AG04450 (cell line): Measurements from ENCODE around the gene WIPF1. TPM values are rescaled to one million over a fixed set of nuclear protein-coding genes. Genes with fewer than 3 reads are reported as not detected.

Experiments
- CTCF ChIA-PET: fragments of 300-600, 350-600 bp; formaldehyde crosslinking; extraction: SDS; loops from one replicate; lab custom pipeline; 2022; ENCODE audit warnings: antibody characterized with exemption, inconsistent platforms; lab: Charles Lee
- POLR2A ChIA-PET: fragments of 350-600 bp; formaldehyde crosslinking; extraction: SDS; loops from one replicate; lab custom pipeline; 2021; ENCODE audit warnings: antibody characterized with exemption, inconsistent platforms; lab: Yijun Ruan, JAX
- DNase-seq: peaks from one replicate; pipeline ENCODE4 v3.0.0-alpha.2; 2011; ENCODE audit warnings: low read depth, low spot score
- H3K27ac ChIP-seq: one replicate; pipeline ENCODE4 v1.5.1; 2012; ENCODE audit warnings: low read depth, low read length, control low read depth
- H3K27me3 ChIP-seq: one replicate; pipeline ENCODE4 v1.6.0; 2012; ENCODE audit warnings: low read length; ENCODE audit not compliant: control insufficient read depth, insufficient read depth
- H3K4me3 ChIP-seq: 2 replicates; pipeline ENCODE4 v1.5.1; 2011; ENCODE audit warnings: mild to moderate bottlenecking, low read depth, low read length, control low read depth
- H3K9me3 ChIP-seq: 2 replicates; pipeline ENCODE4 v1.5.1; 2012; ENCODE audit warnings: low read length; ENCODE audit not compliant: control insufficient read depth, insufficient read depth
- CTCF ChIP-seq: IDR thresholded peaks from 2 replicates; pipeline ENCODE4 v1.5.1; 2011; ENCODE audit warnings: low read depth, low read length, control low read depth, inconsistent platforms
- polyA plus RNA-seq: library from polyadenylated mRNA; depleted of rRNA; stranded (reverse); fragments of >200 nt; gene quantifications from 2 replicates; pipeline ENCODE4 v1.2.3, GENCODE V29; 2011

Gene WIPF1
- polyA plus RNA-seq, 1 experiment: 12.4 TPM

DNA sequence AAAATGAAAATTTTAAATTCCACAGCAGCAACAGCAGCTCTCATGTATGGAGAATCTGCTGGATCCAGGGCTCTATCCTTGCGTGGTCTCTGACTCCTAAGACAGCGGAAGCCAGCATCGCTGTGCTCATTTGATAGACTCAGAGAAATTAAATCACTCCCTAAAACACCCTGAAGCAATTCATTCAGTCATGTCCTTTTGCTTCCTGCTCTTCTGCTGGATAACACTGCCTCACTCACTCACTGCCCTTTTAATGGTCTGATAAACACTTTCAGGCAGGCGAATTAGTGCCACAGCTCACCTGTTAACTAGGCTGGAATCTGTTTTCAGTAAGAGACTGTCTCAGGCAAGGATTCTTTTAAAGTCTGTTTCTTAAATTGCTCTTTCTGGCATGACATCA lies 10.0 kb downstream of the WIPF1 start:
- no peak for DNase-seq
- no peaks in the 10 kb centered on the region for H3K27me3 ChIP-seq
- H3K4me3 ChIP-seq: no peak overlapping the region
- no peak overlapping the region for H3K27ac ChIP-seq
- H3K9me3 ChIP-seq: no peaks in the 10 kb centered on the region; the same call in 1 of the 2 replicates
- TF ChIP-seq CTCF: no peak
- ChIA-PET CTCF (interaction anchor here (2.0 kb wide), 1 partner anchor 9 kb away, joined by 7 read pairs; no protein-coding TSS in a partner anchor), POLR2A (no interaction called here)

DNA sequence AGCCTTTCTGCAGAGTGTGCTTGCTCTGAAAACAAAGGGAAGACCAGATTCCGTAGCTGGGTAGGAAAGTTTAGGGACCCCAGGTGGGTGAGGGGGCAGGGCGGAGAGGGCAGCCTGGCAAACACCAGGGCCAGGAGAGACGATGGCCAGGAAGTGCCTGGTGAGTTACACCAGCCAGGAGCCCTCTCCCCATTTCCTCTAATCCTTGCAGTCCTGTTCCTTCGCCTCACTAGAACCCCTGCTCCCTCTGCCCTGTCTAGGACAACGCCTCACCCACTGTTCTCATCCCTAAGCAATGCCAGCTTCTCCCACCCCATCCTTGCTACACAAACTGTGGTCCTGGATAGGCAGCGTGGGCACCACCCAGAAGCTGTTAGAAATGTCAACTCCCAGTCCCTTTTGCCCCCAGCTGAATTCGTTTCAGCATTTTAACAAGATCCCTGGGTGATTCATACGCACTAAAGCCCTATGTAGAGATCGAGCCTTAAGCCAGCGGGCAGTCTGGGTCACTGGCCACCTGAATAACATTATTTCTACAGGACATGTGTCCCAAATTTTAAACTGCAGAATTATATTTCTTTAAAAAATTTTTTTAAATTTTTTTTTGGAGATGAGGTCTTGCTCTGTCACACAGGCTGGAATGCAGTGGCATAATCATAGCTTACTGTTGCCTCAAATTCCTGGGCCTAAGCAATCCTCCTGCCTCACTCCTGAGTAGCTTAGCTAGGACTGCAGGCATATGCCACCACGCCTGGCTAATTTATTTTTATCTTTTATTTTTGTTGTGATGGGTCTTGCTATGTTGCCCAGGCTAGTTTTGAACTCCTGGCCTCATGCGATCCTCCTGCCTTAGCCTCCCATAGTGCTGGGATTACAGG lies 10.9 kb downstream of the WIPF1 start:
- no peak overlapping the region for H3K4me3 ChIP-seq
- CTCF ChIA-PET: interaction anchor here (1.3 to 2.0 kb wide), 2 partner anchors 9 to 112 kb away, joined by 4 to 7 read pairs; no protein-coding TSS in a partner anchor
- no peaks in the 10 kb centered on the region; the same call in 1 of the 2 replicates for H3K9me3 ChIP-seq
- POLR2A ChIA-PET: no interaction called here
- TF ChIP-seq CTCF: no peak
- no peak overlapping the region for H3K27ac ChIP-seq
- H3K27me3 ChIP-seq: no peaks in the 10 kb centered on the region
- DNase-seq: no peak

DNA sequence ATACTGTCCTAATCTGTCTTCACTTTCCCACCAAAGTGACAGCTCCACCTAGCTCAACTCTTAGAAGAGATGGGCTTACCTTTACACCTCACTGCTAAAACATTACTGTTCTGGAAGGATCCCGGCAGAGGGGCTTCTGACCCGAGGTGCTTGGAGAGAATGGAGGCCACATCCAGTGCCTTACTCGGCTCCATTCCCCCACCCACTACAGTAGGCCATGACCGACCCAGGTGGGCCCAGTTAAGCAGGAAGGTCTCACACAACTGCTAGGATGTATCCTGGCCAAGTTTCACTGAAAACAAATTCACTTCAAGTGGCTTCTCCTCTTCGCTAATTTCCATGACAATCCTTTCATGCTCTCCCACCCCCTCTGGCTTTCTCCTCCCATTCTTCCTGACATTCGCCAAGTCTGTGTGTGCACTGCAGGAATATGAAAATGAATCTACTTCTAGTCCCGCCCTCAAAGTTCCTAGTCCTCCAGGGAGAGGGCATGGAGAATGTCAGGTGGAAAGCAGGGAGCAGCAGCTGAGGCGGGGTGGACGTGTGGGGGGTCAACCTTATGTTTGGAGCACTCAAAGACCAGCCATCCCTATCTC lies 11.8 kb downstream of the WIPF1 start:
- CTCF ChIA-PET: interaction anchor here (1.3 to 2.0 kb wide), 2 partner anchors 8 to 113 kb away, joined by 4 to 7 read pairs; no protein-coding TSS in a partner anchor

GRCh38 chr2:174585146-174585545 lies 12.5 kb downstream of the WIPF1 start:
- CTCF ChIA-PET: no interaction called here
- H3K9me3 ChIP-seq: no peaks in the 10 kb centered on the region; the same call in 1 of the 2 replicates
- POLR2A ChIA-PET: no interaction called here

More for the DNA sequence above, 11.8 kb downstream of the WIPF1 start:
- no peaks in the 10 kb centered on the region; the same call in 1 of the 2 replicates for H3K9me3 ChIP-seq
- TF ChIP-seq CTCF: no peak
- no peaks in the 10 kb centered on the region for H3K27me3 ChIP-seq
- peak overlapping the region; percentile 12 for H3K27ac ChIP-seq
- no peak overlapping the region for H3K4me3 ChIP-seq
- POLR2A ChIA-PET: no interaction called here
- DNase-seq: no peak

More at GRCh38 chr2:174585146-174585545, 12.5 kb downstream of the WIPF1 start:
- DNase-seq: peak; percentile 26
- TF ChIP-seq CTCF: no peak
- Histone ChIP-seq H3K4me3 (no peak overlapping the region), H3K27me3 (no peaks in the 10 kb centered on the region), H3K27ac (no peak overlapping the region)
